WTC11 (cell line): ENCODE measurements around the gene GALNT6.

Source experiments
- ATF3 ChIP-seq: sonication (generic); formaldehyde crosslinking; conservative IDR thresholded peaks from 2 replicates; pipeline ENCODE4 v1.8.1; 2022; ENCODE audit warnings: mild to moderate bottlenecking, missing genetic modification reagents
- CTCF ChIP-seq: fragments of 200-600 bp; IDR thresholded peaks from 2 replicates; pipeline ENCODE4 v1.8.0; 2022; ENCODE audit warnings: antibody characterized with exemption
- E2F4 ChIP-seq: sonication (generic); formaldehyde crosslinking; IDR thresholded peaks from 2 replicates; pipeline ENCODE4 v1.8.1; 2022; ENCODE audit warnings: low read depth, mild to moderate bottlenecking, moderate library complexity, missing genetic modification reagents, borderline replicate concordance
- E2F5 ChIP-seq: sonication (generic); formaldehyde crosslinking; IDR thresholded peaks from 2 replicates; pipeline ENCODE4 v1.8.1; 2022; ENCODE audit warnings: mild to moderate bottlenecking, moderate library complexity, missing genetic modification reagents
- ELF4 ChIP-seq: sonication (generic); formaldehyde crosslinking; IDR thresholded peaks from 2 replicates; pipeline ENCODE4 v1.8.1; 2022; ENCODE audit warnings: low read depth, mild to moderate bottlenecking, moderate library complexity, missing genetic modification reagents
- NFE2L1 ChIP-seq: sonication (generic); formaldehyde crosslinking; IDR thresholded peaks from 2 replicates; pipeline ENCODE4 v1.8.1; 2023; ENCODE audit warnings: missing genetic modification reagents
- NR1H2 ChIP-seq: sonication (generic); formaldehyde crosslinking; IDR thresholded peaks from 2 replicates; pipeline ENCODE4 v1.9.0; 2021; ENCODE audit warnings: mild to moderate bottlenecking, moderate library complexity, missing genetic modification reagents
- PRRX2 ChIP-seq: fragments of 250-450 bp; sonication (Bioruptor Pico); IDR thresholded peaks from 2 replicates; pipeline ENCODE4 v1.8.0; 2021; ENCODE audit warnings: mild to moderate bottlenecking
- ZNF121 ChIP-seq: sonication (generic); formaldehyde crosslinking; IDR thresholded peaks from 2 replicates; pipeline ENCODE4 v1.8.0; 2023; ENCODE audit warnings: missing genetic modification reagents
- ZNF138 ChIP-seq: sonication (generic); formaldehyde crosslinking; conservative IDR thresholded peaks from 2 replicates; pipeline ENCODE4 v1.8.1; 2022; ENCODE audit warnings: mild to moderate bottlenecking, moderate library complexity, missing genetic modification reagents
- ZNF263 ChIP-seq: sonication (generic); formaldehyde crosslinking; IDR thresholded peaks from 2 replicates; pipeline ENCODE4 v1.8.1; 2022; ENCODE audit warnings: low read depth, mild to moderate bottlenecking, moderate library complexity, missing genetic modification reagents
- ZNF281 ChIP-seq: sonication (generic); formaldehyde crosslinking; IDR thresholded peaks from 2 replicates; pipeline ENCODE4 v1.8.0; 2023; ENCODE audit warnings: mild to moderate bottlenecking, missing genetic modification reagents
- ZNF425 ChIP-seq: fragments of 250-450 bp; sonication (Bioruptor Pico); conservative IDR thresholded peaks from 2 replicates; pipeline ENCODE4 v1.9.0; 2021; ENCODE audit warnings: mild to moderate bottlenecking

GRCh38 chr12:51357374-51358047 is 33.7 kb downstream of the GALNT6 start:
- TF ChIP-seq CTCF, result no peak
- no peak for TF ChIP-seq ZNF263 (CRISPR knock-in tag)
- no peak for TF ChIP-seq ATF3 (CRISPR knock-in tag)
- no peak for TF ChIP-seq NR1H2 (CRISPR knock-in tag)
- TF ChIP-seq NFE2L1 (CRISPR knock-in tag), result no peak
- no peak for TF ChIP-seq E2F4
- TF ChIP-seq PRRX2 (CRISPR knock-in tag), result no peak
- no peak for TF ChIP-seq ZNF138 (CRISPR knock-in tag)
- TF ChIP-seq E2F5 (CRISPR knock-in tag), result no peak
- no peak for TF ChIP-seq ZNF121 (CRISPR knock-in tag)
- TF ChIP-seq ELF4 (CRISPR knock-in tag), result no peak
- no peak for TF ChIP-seq ZNF425
- no peak for TF ChIP-seq ZNF281
